Stimulated activated CD4-positive, alpha-beta T cell treated with anti-CD3 and anti-CD28 coated beads, Interleukin-2, amount 100 ng/mL, for 48 hours (primary cell): ENCODE data around the gene PLEKHA5.

ENCODE experiments used
- DNase-seq, 2 donors: peaks; one replicate each; pipeline ENCODE4 v3.0.0-alpha.2; 2020

Gene PLEKHA5

GRCh38 chr12:19234981-19235871 is 105.7 kb downstream of the PLEKHA5 start:
- DNase-seq, result no peak

GRCh38 chr12:19236656-19237055 is 107.1 kb downstream of the PLEKHA5 start:
- no peak for DNase-seq

GRCh38 chr12:19238540-19238939 is 109.0 kb downstream of the PLEKHA5 start:
- DNase-seq, result no peak

GRCh38 chr12:19239102-19239501 is 109.6 kb downstream of the PLEKHA5 start:
- DNase-seq, result no peak

- no peak for DNase-seq
These were observed 110.2 kb downstream of the PLEKHA5 start for GRCh38 chr12:19239616-19240234.

- DNase-seq, result no peak
These were observed 113.0 kb downstream of the PLEKHA5 start for GRCh38 chr12:19242581-19242980.

GRCh38 chr12:19243551-19243950 is 114.0 kb downstream of the PLEKHA5 start:
- no peak for DNase-seq

- no peak for DNase-seq
These were observed 114.8 kb downstream of the PLEKHA5 start for GRCh38 chr12:19244312-19244711.

GRCh38 chr12:19245106-19245505 is 115.6 kb downstream of the PLEKHA5 start:
- DNase-seq, result no peak

GRCh38 chr12:19245666-19246065 is 116.1 kb downstream of the PLEKHA5 start:
- DNase-seq, result no peak

- no peak for DNase-seq
These were observed 117.4 kb downstream of the PLEKHA5 start for GRCh38 chr12:19246933-19247332.

- no peak for DNase-seq
These were observed 119.5 kb downstream of the PLEKHA5 start for GRCh38 chr12:19248929-19249602.

- DNase-seq, result no peak
These were observed 122.1 kb downstream of the PLEKHA5 start for GRCh38 chr12:19251481-19252132.

GRCh38 chr12:19260135-19260534 is 130.6 kb downstream of the PLEKHA5 start:
- no peak for DNase-seq

- DNase-seq, result no peak
These were observed 132.2 kb downstream of the PLEKHA5 start for GRCh38 chr12:19261773-19262172.

GRCh38 chr12:19263672-19264071 is 134.1 kb downstream of the PLEKHA5 start:
- no peak for DNase-seq

- DNase-seq, result peak; percentile 16 to 23
These were observed 144.2 kb downstream of the PLEKHA5 start for GRCh38 chr12:19273482-19274330.

- DNase-seq, result no peak
These were observed 147.2 kb downstream of the PLEKHA5 start for GRCh38 chr12:19276767-19277166.

- DNase-seq, result no peak
These were observed 148.2 kb downstream of the PLEKHA5 start for GRCh38 chr12:19277711-19278110.

GRCh38 chr12:19278407-19278806 is 148.9 kb downstream of the PLEKHA5 start:
- DNase-seq, result no peak

GRCh38 chr12:19282133-19282699 is 152.7 kb downstream of the PLEKHA5 start:
- no peak for DNase-seq

GRCh38 chr12:19284658-19285057 is 155.1 kb downstream of the PLEKHA5 start:
- no peak for DNase-seq
